WERI-Rb-1 (cell line): ENCODE data around the gene MISP.

ENCODE experiments used
- DNase-seq: peaks from one replicate; pipeline ENCODE4 v3.0.0-alpha.2; 2020
- H3K27ac ChIP-seq: fragments of 250-450 bp; sonication (Bioruptor Pico); 2 replicates; pipeline ENCODE4 v1.5.1; 2020; ENCODE audit warnings: mild to moderate bottlenecking, moderate library complexity
- H3K27me3 ChIP-seq: fragments of 250-450 bp; sonication (Bioruptor Pico); 2 replicates; pipeline ENCODE4 v1.5.1; 2021; ENCODE audit warnings: mild to moderate bottlenecking, low read depth, moderate library complexity; ENCODE audit not compliant: insufficient read depth, severe bottlenecking
- H3K36me3 ChIP-seq: fragments of 250-450 bp; sonication (Bioruptor Pico); 2 replicates; pipeline ENCODE4 v1.5.1; 2020; ENCODE audit warnings: mild to moderate bottlenecking, moderate library complexity
- H3K4me3 ChIP-seq: 2 replicates; pipeline ENCODE4 v1.5.1; 2011; ENCODE audit warnings: low read depth, mild to moderate bottlenecking, control low read depth, low read length
- H3K9me3 ChIP-seq: fragments of 250-450 bp; sonication (Bioruptor Pico); 2 replicates; pipeline ENCODE4 v1.5.1; 2021; ENCODE audit warnings: mild to moderate bottlenecking, moderate library complexity; ENCODE audit not compliant: severe bottlenecking
- CTCF ChIP-seq: IDR thresholded peaks from 2 replicates; pipeline ENCODE4 v1.5.1; 2011; ENCODE audit warnings: low read depth, mild to moderate bottlenecking, control low read depth, inconsistent platforms, low read length

The MISP gene

GRCh38 chr19:749811-750210 lies 1.1 kb upstream of the MISP start:
- peaks cover 15% of the 10 kb centered on the region for H3K9me3 ChIP-seq
- H3K27ac ChIP-seq, result no peak overlapping the region
- no peaks in the 10 kb centered on the region for H3K27me3 ChIP-seq
- DNase-seq, result no peak
- H3K36me3 ChIP-seq, result peaks cover 11% of the 10 kb centered on the region
- no peak overlapping the region for H3K4me3 ChIP-seq
- TF ChIP-seq CTCF, result no peak

- Histone ChIP-seq H3K36me3 (peaks cover 9% of the 10 kb centered on the region), H3K27me3 (no peaks in the 10 kb centered on the region), H3K9me3 (peaks cover 16% of the 10 kb centered on the region), H3K4me3 (no peak overlapping the region), H3K27ac (no peak overlapping the region)
- no peak for TF ChIP-seq CTCF
- DNase-seq, result no peak
Measured at GRCh38 chr19:751501-752341, 809 bp downstream of the MISP start.

GRCh38 chr19:752652-753517 lies 2.0 kb downstream of the MISP start:
- Histone ChIP-seq H3K4me3 (no peak overlapping the region), H3K27me3 (no peaks in the 10 kb centered on the region), H3K9me3 (peaks cover 8% of the 10 kb centered on the region), H3K27ac (peak overlapping the region; percentile 24; the same call in 1 of the 2 replicates), H3K36me3 (no peaks in the 10 kb centered on the region; the same call in 1 of the 2 replicates)
- DNase-seq, result no peak
- no peak for TF ChIP-seq CTCF

GRCh38 chr19:754530-754929 lies 3.6 kb downstream of the MISP start:
- no peak for TF ChIP-seq CTCF
- Histone ChIP-seq H3K27ac (no peak overlapping the region), H3K27me3 (no peaks in the 10 kb centered on the region), H3K4me3 (no peak overlapping the region), H3K36me3 (no peaks in the 10 kb centered on the region), H3K9me3 (peaks cover 17% of the 10 kb centered on the region)
- DNase-seq, result no peak

GRCh38 chr19:755063-755462 lies 4.2 kb downstream of the MISP start:
- Histone ChIP-seq H3K27me3 (no peaks in the 10 kb centered on the region), H3K36me3 (no peaks in the 10 kb centered on the region), H3K4me3 (no peak overlapping the region), H3K9me3 (peaks cover 17% of the 10 kb centered on the region), H3K27ac (no peak overlapping the region)
- no peak for TF ChIP-seq CTCF
- DNase-seq, result no peak
